DND-41 (cell line): ENCODE measurements around the gene MAGI1.

Experiments
- ATAC-seq: fragments of 200-7000 bp; cut with Tn5 transposase; 3 replicates; pipeline ENCODE4 v1.9.1; 2021; ENCODE audit warnings: low read depth; ENCODE audit not compliant: insufficient read depth
- DNase-seq: peaks from one replicate; pipeline ENCODE4 v3.0.0-alpha.2; 2020
- H2AFZ ChIP-seq: 2 replicates; pipeline ENCODE4 v1.6.0; 2012; ENCODE audit warnings: low read depth, low read length
- H3K27ac ChIP-seq: 2 replicates; pipeline ENCODE4 v1.5.1; 2012; ENCODE audit warnings: low read length, inconsistent platforms
- H3K27me3 ChIP-seq: fragments of 200-600 bp; sonication (generic); 2 replicates; pipeline ENCODE4 v1.6.0; 2012; ENCODE audit warnings: low read length, mild to moderate bottlenecking, inconsistent platforms; ENCODE audit not compliant: insufficient read depth, poor library complexity
- H3K36me3 ChIP-seq: 2 replicates; pipeline ENCODE4 v1.5.1; 2012; ENCODE audit warnings: low read length, inconsistent platforms; ENCODE audit not compliant: insufficient read depth
- H3K4me1 ChIP-seq: 2 replicates; pipeline ENCODE4 v1.5.1; 2012; ENCODE audit warnings: mild to moderate bottlenecking, low read length; ENCODE audit not compliant: insufficient read depth
- H3K4me2 ChIP-seq: 2 replicates; pipeline ENCODE4 v1.6.0; 2012; ENCODE audit warnings: mild to moderate bottlenecking, moderate library complexity, low read length, inconsistent platforms; ENCODE audit not compliant: insufficient read depth
- H3K4me3 ChIP-seq, 2 experiments: fragments of 200-600 bp in 1 of 2; shearing (Covaris generic) in 1 of 2; 2 replicates each; pipeline ENCODE4 v1.5.1; 2012 to 2016; ENCODE audit warnings: inconsistent platforms in 2 of 2, low read length in 2 of 2, mild to moderate bottlenecking in 2 of 2, low read depth in 1 of 2, moderate library complexity in 1 of 2
- H3K79me2 ChIP-seq: 2 replicates; pipeline ENCODE4 v1.6.0; 2012; ENCODE audit warnings: low read length, inconsistent platforms; ENCODE audit not compliant: insufficient read depth
- H3K9ac ChIP-seq: 2 replicates; pipeline ENCODE4 v1.6.0; 2012; ENCODE audit warnings: low read depth, mild to moderate bottlenecking, inconsistent platforms, low read length, moderate library complexity
- H3K9me3 ChIP-seq: 2 replicates; pipeline ENCODE4 v1.5.1; 2012; ENCODE audit warnings: low read length, moderate library complexity, mild to moderate bottlenecking, inconsistent platforms; ENCODE audit not compliant: insufficient read depth, severe bottlenecking
- H4K20me1 ChIP-seq: 2 replicates; pipeline ENCODE4 v1.6.0; 2012; ENCODE audit warnings: low read length; ENCODE audit not compliant: insufficient read depth
- CTCF ChIP-seq: IDR thresholded peaks from 2 replicates; pipeline ENCODE4 v1.5.1; 2012; ENCODE audit warnings: borderline replicate concordance, low read length, moderate library complexity, mild to moderate bottlenecking; ENCODE audit not compliant: poor library complexity, severe bottlenecking; ENCODE audit errors: extremely low read depth
- EZH2 ChIP-seq: IDR thresholded peaks from 3 replicates; pipeline ENCODE4 v1.6.1; 2012; ENCODE audit warnings: borderline replicate concordance, low read depth, mild to moderate bottlenecking, moderate library complexity, low read length, inconsistent platforms; ENCODE audit not compliant: severe bottlenecking

The MAGI1 gene

GRCh38 chr3:65897766-65898165 lies 141.0 kb downstream of the MAGI1 start:
- TF ChIP-seq CTCF (no peak), EZH2 (no peak)
- Histone ChIP-seq H3K9me3 (no peaks in the 10 kb centered on the region), H3K4me3 (no peak overlapping the region), H2AFZ (no peak overlapping the region), H3K4me1 (no peaks in the 10 kb centered on the region), H3K27me3 (no peaks in the 10 kb centered on the region), H4K20me1 (no peaks in the 10 kb centered on the region), H3K79me2 (no peaks in the 10 kb centered on the region), H3K36me3 (no peaks in the 10 kb centered on the region), H3K4me2 (no peak overlapping the region), H3K27ac (no peak overlapping the region), H3K9ac (no peak overlapping the region)
- DNase-seq: no peak
- no peak for ATAC-seq

DNA sequence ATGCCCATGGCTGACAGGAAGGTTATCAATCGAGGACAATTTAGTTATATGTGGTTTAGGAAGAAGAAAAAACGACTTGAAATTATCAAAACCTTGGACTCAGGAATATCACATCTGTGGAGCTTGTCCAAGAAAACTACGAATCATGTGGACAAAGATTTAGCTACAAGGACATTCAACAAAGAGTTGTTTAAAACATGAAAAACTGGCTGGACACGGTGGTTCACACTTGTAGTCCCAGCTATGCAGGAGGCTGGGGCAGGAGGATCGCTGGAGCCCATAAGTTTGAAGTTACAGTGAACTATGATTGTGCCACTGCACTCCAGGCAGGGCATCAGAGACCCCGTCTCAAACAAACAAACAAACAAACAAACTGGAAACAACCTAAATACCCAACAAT lies 142.4 kb downstream of the MAGI1 start:
- no peaks in the 10 kb centered on the region for H3K36me3 ChIP-seq
- DNase-seq: no peak
- H2AFZ ChIP-seq: no peak overlapping the region
- H3K27ac ChIP-seq: no peak overlapping the region
- no peaks in the 10 kb centered on the region for H3K9me3 ChIP-seq
- no peaks in the 10 kb centered on the region for H3K27me3 ChIP-seq
- ATAC-seq: no peak
- H3K4me1 ChIP-seq: no peaks in the 10 kb centered on the region
- H3K4me2 ChIP-seq: no peak overlapping the region
- no peaks in the 10 kb centered on the region for H4K20me1 ChIP-seq
- H3K79me2 ChIP-seq: no peaks in the 10 kb centered on the region
- TF ChIP-seq CTCF: no peak
- no peak for TF ChIP-seq EZH2
- H3K4me3 ChIP-seq: no peak overlapping the region
- H3K9ac ChIP-seq: no peak overlapping the region

DNA sequence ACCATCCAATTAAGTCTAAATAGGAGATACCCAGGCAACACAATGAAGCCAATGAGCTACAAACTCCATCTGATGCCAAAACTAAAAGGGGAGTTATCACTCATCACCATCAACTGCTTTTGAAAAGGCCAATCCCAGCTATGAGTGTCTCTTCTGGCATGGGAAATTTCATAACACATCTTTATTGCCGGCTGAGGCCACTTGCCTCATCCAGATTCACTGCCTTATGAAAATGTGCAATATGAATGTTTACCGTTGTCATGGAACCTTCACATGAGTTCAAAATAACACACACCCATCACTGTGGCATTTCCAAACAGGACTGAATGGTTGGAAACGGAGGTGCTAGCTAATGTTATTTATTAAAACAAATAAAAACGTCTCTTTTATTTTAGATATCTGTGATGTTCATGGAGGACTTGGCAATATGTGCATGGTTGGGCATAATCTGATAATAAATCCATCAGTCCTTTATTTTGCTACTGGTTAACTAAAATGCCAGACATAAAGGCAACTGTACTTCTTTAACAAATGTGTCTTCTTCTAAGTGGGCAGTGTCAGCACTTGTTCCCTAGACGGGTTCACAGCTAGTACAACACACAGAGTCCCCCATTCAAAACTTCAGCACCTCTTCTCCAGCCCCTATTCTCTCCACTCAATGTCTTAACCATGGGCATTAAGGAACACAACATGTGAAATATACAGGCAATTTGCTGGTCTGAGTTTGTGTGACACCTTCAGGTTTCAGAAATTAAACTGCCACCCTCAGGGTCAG lies 143.9 kb downstream of the MAGI1 start:
- DNase-seq: no peak
- Histone ChIP-seq H3K4me1 (no peaks in the 10 kb centered on the region), H2AFZ (no peak overlapping the region), H3K4me3 (no peak overlapping the region), H3K27ac (no peak overlapping the region), H3K36me3 (no peaks in the 10 kb centered on the region), H3K9me3 (no peaks in the 10 kb centered on the region), H4K20me1 (no peaks in the 10 kb centered on the region), H3K79me2 (no peaks in the 10 kb centered on the region), H3K27me3 (no peaks in the 10 kb centered on the region), H3K4me2 (no peak overlapping the region), H3K9ac (no peak overlapping the region)
- no peak for ATAC-seq
- TF ChIP-seq EZH2 (no peak), CTCF (no peak)
